COR-L47 (cell line): ENCODE results near the gene ARMC9.
A peak's percentile ranks its signal among the peaks of the same experiment; 100 is the strongest.

Experiments used
- DNase-seq: peaks from one replicate; lab custom pipeline; 2025; lab: John Stamatoyannopoulos, UW

The ARMC9 gene

GRCh38 chr2:231201475-231201814 lies 3.0 kb downstream of the ARMC9 start:
- DNase-seq, result no peak

GRCh38 chr2:231203087-231203486 lies 4.7 kb downstream of the ARMC9 start:
- no peak for DNase-seq

- no peak for DNase-seq
Measured at GRCh38 chr2:231204146-231204545, 5.7 kb downstream of the ARMC9 start.

DNA sequence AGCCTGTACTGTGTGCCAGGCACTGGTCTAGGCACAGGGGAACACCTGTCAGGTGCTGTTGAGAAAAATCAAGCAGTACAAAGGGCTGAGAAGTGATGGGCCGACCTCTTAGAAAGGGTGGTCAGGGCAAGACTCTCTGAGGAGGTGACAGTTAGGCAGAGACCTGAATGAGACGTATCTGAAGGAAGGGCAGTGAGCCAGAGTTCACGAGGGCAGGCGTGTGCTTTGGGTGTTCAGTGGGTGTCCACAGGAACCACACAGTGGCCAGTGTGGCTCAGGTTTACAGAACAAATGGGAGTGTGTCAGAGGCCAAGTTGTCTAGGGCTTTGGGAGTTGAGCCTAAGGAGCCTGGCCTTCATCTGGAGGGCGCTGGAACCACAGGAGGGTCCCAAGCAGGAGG lies 6.2 kb downstream of the ARMC9 start:
- DNase-seq, result no peak

DNA sequence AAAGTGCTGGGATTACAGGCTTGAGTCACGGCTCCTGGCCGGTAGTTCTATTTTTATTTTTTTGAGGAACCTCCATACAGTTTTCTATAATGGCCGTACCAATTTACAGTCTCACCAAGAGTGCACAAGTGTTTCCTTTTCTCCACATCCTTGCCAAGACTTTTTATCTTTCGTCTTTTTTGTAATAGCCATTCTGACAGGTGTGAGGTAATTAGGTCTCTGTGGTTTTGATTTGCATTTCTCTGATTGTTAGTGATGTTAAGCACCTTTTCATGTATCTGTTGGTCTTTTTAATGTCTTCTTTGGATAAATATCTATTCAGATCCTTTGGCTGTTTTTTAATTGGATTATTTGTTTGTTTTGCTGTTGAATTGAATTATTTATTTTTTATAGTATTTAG lies 9.3 kb downstream of the ARMC9 start:
- no peak for DNase-seq

- DNase-seq, result no peak
Measured at GRCh38 chr2:231210782-231211181, 12.4 kb downstream of the ARMC9 start.

- no peak for DNase-seq
Measured at GRCh38 chr2:231211486-231211885, 13.1 kb downstream of the ARMC9 start.

- no peak for DNase-seq
Measured at GRCh38 chr2:231212329-231212845, 14.0 kb downstream of the ARMC9 start.

- DNase-seq, result no peak
Measured at GRCh38 chr2:231213931-231214642, 15.7 kb downstream of the ARMC9 start.

DNA sequence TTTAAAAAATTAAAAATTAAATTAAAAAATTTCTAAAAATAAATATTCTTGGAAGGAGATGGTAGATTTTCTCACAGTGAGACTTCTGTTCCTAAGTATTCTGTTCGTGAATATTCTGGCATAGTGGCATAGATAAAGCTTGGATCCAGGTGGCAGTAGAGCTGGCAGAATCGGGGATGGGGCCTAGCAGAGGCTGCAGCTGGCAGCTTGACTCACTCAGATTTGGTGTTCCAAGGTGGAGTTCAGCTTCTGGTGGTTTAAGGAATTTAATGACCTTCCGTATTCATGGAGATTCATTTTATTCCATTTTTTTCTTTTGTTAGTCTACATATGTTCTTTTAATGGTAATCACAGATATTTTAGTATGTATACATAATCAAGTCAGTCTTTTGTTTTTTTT lies 19.9 kb downstream of the ARMC9 start:
- no peak for DNase-seq

- DNase-seq, result no peak
Measured at GRCh38 chr2:231219289-231219688, 20.9 kb downstream of the ARMC9 start.

DNA sequence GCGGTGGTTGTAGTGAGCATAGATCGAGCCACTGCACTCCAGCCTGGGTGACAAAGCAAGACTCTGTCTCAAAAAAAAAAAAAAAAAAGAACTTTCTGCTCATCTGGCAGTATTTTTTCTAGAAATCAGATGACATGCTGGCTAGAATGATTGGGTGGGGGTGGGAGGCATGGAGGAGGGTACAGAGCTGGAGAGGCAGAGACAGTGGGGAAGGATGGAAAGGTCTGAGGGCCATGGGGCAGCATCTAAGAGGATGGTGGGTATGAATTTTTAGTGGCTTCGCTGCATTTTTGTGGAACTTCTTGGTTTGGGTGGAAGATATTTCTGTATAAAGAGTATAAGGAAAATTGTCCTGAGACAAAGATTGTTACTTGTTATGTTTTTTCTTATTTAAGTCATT lies 23.3 kb downstream of the ARMC9 start:
- no peak for DNase-seq

- DNase-seq, result no peak
Measured at GRCh38 chr2:231222318-231223000, 24.0 kb downstream of the ARMC9 start.

DNA sequence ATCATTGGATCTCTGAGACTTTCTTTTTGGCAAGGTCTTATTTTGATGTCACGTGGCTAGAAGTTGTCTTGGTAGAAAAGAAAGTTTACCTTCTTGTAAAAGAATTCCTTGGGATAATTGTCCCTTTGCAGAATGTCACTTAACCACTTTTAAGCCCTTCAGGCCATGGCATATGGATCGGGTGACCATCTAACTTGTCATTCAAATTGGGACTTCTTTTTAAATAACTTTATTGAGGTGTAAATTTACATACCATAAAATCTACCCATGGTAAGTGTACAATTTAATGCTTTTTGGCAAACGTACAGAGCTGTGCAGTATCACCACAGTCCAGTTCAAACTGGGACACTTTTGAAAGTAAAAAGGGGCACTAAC lies 24.6 kb downstream of the ARMC9 start:
- DNase-seq, result no peak

DNA sequence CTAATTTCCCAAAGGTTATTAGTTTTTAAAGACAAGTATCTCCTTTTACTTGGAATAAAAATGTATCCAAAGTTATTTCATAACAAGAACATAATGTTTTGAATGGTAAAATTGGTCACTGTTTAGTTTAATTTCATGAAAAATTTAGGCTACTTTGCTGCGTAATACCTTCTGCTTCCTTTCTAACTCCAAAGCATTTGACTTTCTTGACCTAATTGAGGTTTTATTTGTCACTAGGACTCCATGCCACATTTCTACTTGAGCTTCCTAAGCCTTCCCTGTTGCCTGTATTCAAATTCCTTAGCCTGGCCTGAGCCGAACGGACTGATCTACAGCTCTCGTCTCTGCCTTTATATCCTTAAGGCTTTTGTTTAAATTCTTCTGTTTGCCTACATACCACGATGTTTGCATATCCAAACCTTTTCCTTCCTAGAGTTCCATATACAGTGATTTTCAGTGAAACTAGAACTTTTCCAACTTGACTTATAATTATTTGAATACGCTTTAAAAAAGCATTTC lies 25.1 kb downstream of the ARMC9 start:
- no peak for DNase-seq

DNA sequence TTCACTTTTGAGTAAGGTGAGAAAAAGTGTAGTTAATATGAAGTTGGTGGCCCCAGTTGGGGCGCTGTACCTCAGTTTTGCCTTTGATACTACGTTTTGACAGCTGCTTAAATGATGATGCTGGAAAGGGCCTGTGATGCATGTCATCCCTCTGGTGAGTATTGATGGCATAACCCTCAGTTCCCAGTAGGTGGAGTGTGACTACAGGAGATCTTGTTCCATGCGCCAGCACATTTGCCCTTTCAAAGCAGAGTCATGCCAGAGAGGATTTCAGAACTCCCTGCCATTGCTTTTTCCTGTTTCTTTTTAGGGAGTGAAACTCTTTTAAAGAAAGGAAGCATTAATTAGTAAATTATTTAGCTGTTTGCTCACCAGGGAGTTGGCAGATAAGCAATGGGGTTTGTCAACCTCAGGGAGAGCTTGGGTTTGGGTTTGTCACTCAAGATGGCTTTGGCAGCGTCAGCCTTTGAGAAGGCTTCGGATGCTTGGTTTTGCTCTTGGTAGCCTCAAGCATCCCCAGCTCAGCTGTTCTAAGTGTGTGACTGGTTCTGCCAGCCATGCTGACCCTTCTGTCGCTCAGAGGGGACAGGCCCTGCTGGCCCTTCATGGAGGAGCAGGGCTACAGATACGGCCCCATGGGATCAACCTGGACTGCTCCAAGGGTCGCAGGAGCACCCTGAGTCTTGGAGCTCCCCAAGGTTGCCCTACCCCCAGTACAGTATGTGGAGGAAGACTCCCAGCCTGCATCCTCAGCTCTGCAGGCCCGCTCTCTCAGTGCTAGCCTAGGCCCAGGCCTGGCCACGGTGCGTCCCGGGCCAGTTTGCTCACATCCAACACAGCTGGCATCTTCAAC lies 29.1 kb downstream of the ARMC9 start:
- peak; percentile 14 for DNase-seq

DNA sequence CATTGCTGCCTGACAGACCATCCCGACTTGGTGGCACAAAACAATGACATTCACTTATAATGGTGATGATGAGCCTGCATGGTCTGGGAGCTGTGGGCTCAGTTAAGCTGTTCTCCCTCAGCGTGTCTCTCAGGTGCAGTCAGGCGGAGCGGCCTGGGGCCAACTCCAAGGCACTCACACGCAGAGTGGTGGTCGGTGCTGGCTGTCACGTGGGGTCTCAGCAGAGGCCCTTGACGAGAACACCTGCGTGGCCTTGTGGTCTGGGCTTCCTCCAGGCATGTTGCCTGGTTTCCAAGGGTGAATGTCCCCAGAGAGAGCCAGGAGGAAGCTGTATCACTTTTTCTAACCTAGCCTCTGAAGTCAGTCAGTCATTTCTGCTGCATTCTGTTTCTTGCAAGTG lies 29.8 kb downstream of the ARMC9 start:
- DNase-seq, result no peak

DNA sequence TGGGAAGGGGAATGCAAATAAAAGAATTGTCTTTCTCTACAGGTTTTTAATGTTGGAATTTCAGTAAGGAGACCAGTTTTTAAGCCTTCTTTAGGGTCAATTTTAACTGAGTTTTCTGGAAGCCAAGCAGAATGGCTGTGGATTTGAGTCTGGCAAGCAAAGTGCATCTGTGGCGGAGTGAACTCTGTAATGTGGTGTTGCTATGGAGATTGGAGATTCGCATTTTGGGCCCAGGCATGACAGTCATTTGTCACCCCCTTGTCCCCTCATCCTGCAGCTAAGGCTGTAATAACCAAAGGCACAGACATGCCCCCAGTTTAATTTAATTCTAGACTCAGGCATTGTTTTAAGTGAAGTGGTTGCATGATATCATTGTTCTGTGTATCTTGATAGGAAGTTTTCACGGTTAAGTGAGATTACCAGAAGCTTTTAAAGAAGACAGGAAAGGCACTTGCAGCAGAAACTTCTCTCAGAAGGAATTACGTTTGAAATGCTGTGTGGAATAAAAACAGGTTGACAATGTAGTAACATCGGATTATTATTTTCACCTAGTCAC lies 30.6 kb downstream of the ARMC9 start:
- DNase-seq, result no peak

GRCh38 chr2:231235217-231235616 lies 36.8 kb downstream of the ARMC9 start:
- no peak for DNase-seq

DNA sequence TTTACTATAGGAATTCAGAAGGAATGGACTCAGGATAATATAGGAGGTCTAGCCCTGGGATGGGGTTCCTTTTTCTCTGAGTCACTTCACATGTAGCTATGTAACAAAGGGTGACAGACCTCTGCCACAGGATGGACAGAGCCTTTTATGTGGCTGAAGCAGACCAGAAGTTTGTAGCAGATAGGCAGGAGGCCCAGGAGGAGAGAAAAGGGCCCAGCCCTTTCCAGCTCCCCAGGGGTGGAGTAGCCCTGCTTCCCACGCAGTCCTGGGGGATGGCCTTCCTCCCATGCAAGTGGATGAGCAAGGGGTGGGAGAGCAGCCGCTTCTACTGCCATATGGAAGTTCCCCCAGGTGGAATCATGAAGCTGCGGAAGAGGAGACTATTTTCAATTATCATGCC lies 40.3 kb downstream of the ARMC9 start:
- DNase-seq, result no peak

GRCh38 chr2:231239751-231240150 lies 41.3 kb downstream of the ARMC9 start:
- no peak for DNase-seq

GRCh38 chr2:231241755-231242507 lies 43.5 kb downstream of the ARMC9 start:
- no peak for DNase-seq
